HepG2 (cell line): Measurements from ENCODE around the gene MLLT10. TPM values are rescaled to one million over a fixed set of nuclear protein-coding genes. Genes with fewer than 3 reads are reported as not detected.

Experiments used
- ATAC-seq: fragments of 200-7000 bp; cut with Tn5 transposase; 3 replicates; pipeline ENCODE4 v1.9.1; 2020; ENCODE audit warnings: mild to moderate bottlenecking, moderate library complexity
- BruUV-seq: library from RNA; stranded (reverse); fragments of 400-500 nt; replicated peaks from 2 replicates; lab custom pipeline; 2021; lab: Mats Ljungman, UMichigan
- CTCF ChIA-PET: fragments of 300-600 bp; formaldehyde crosslinking; extraction: SDS; loops from one replicate; lab custom pipeline; 2021; ENCODE audit warnings: low total read pairs, inconsistent platforms, low intra/inter-chr PET ratio; lab: Yijun Ruan, JAX
- POLR2A ChIA-PET: fragments of 350-600 bp; sonication (Branson Sonifier 250); formaldehyde crosslinking; loops from one replicate; lab custom pipeline; 2020; ENCODE audit warnings: antibody characterized with exemption, inconsistent platforms; lab: Yijun Ruan, JAX
- DNase-seq: peaks from one replicate; pipeline ENCODE4 v3.0.0-alpha.2; 2015; ENCODE audit warnings: low spot score
- FAIRE-seq: peaks from 3 replicates; lab custom pipeline; 2011; peaks lifted over from hg19 to GRCh38; lab: Jason Lieb, UNC
- H2AFZ ChIP-seq: one replicate; pipeline ENCODE4 v1.6.1; 2011; ENCODE audit warnings: low read length, inconsistent platforms
- H3K27ac ChIP-seq: fragments of 300-600 bp; 3 replicates; pipeline ENCODE4 v1.8.0; 2011; ENCODE audit warnings: mixed run types, mild to moderate bottlenecking, mixed read lengths, low read length, inconsistent platforms; ENCODE audit not compliant: insufficient read depth; ENCODE audit errors: extremely low read length
- H3K27me3 ChIP-seq, 2 experiments: fragments of 200-600 bp in 1 of 2; 2 replicates in 1 of 2; 3 replicates in 1 of 2; pipeline versions ENCODE4 v1.6.0 to v1.8.0; 2011; ENCODE audit warnings: low read length in 2 of 2, mild to moderate bottlenecking in 2 of 2, moderate library complexity in 2 of 2, inconsistent platforms in 1 of 2; ENCODE audit not compliant: insufficient read depth in 2 of 2, control insufficient read depth in 1 of 2
- H3K36me3 ChIP-seq, 2 experiments: fragments of 200-600 bp in 1 of 2; replicated peaks in 1 of 2; 2 replicates in 1 of 2; 3 replicates in 1 of 2; pipeline versions ENCODE4 v1.5.1 to v1.8.0; 2011; ENCODE audit warnings: low read length in 2 of 2, inconsistent platforms in 1 of 2; ENCODE audit not compliant: insufficient read depth in 2 of 2, control insufficient read depth in 1 of 2
- H3K4me1 ChIP-seq: 2 replicates; pipeline ENCODE4 v1.5.1; 2012; ENCODE audit warnings: low read length, inconsistent platforms; ENCODE audit not compliant: insufficient read depth
- H3K4me2 ChIP-seq: 2 replicates; pipeline ENCODE4 v1.6.0; 2011; ENCODE audit warnings: low read depth, low read length, inconsistent platforms
- H3K4me3 ChIP-seq, 3 experiments: fragments of 200-600 bp in 1 of 3; sonication (generic), shearing (Covaris generic) in 1 of 3; replicated peaks in 1 of 3; 2 replicates each; pipeline ENCODE4 v1.5.1; 2011 to 2016; ENCODE audit warnings: low read length in 3 of 3, inconsistent platforms in 2 of 3, low read depth in 2 of 3, mild to moderate bottlenecking in 2 of 3, control low read depth in 1 of 3, mixed read lengths in 1 of 3; ENCODE audit not compliant: insufficient read depth in 1 of 3
- H3K79me2 ChIP-seq: one replicate; pipeline ENCODE4 v1.6.1; 2011; ENCODE audit warnings: low read length, inconsistent platforms; ENCODE audit not compliant: insufficient read depth
- H3K9ac ChIP-seq: 2 replicates; pipeline ENCODE4 v1.6.0; 2011; ENCODE audit warnings: mild to moderate bottlenecking, low read depth, low read length, inconsistent platforms; ENCODE audit not compliant: insufficient read depth
- H3K9me3 ChIP-seq: 2 replicates; pipeline ENCODE4 v1.5.1; 2012; ENCODE audit warnings: mild to moderate bottlenecking, low read length
- H4K20me1 ChIP-seq: 2 replicates; pipeline ENCODE4 v1.6.0; 2011; ENCODE audit warnings: inconsistent platforms, mild to moderate bottlenecking, low read length, moderate library complexity; ENCODE audit not compliant: insufficient read depth
- ARNT2 ChIP-seq: sonication (generic); formaldehyde crosslinking; IDR thresholded peaks from 2 replicates; pipeline ENCODE4 v1.8.0; 2022; ENCODE audit warnings: mild to moderate bottlenecking, low read depth, missing genetic modification reagents, moderate library complexity
- CENPBD1 ChIP-seq: sonication (generic); formaldehyde crosslinking; IDR thresholded peaks from 2 replicates; pipeline ENCODE4 v1.8.0; 2022; ENCODE audit warnings: missing genetic modification reagents, low read depth, mild to moderate bottlenecking, borderline replicate concordance
- DZIP1 ChIP-seq: sonication (generic); formaldehyde crosslinking; IDR thresholded peaks from 2 replicates; pipeline ENCODE4 v1.5.0; 2020; ENCODE audit warnings: mild to moderate bottlenecking, missing genetic modification reagents
- ELF4 ChIP-seq: sonication (generic); formaldehyde crosslinking; IDR thresholded peaks from 2 replicates; pipeline ENCODE4 v1.5.0; 2020; ENCODE audit warnings: missing genetic modification reagents, mild to moderate bottlenecking, moderate library complexity, borderline replicate concordance
- GABPB1 ChIP-seq: IDR thresholded peaks from 2 replicates; pipeline ENCODE4 v1.6.1; 2016; ENCODE audit warnings: mild to moderate bottlenecking, missing genetic modification reagents, moderate library complexity, missing compliant biosample characterization
- GPN1 ChIP-seq: sonication (generic); formaldehyde crosslinking; IDR thresholded peaks from 2 replicates; pipeline ENCODE4 v1.5.1; 2020; ENCODE audit warnings: missing genetic modification reagents, borderline replicate concordance
- HMGXB4 ChIP-seq, 2 experiments: sonication (generic) in 1 of 2; formaldehyde crosslinking in 1 of 2; IDR thresholded peaks; 2 replicates each; pipeline versions ENCODE4 v1.4.0 to v1.6.1; 2018 to 2020; ENCODE audit warnings: missing genetic modification reagents in 2 of 2, borderline replicate concordance in 1 of 2, low read depth in 1 of 2, mild to moderate bottlenecking in 1 of 2, missing biosample characterization in 1 of 2
- HNRNPLL ChIP-seq: fragments of 200-400 bp; formaldehyde crosslinking; IDR thresholded peaks from 2 replicates; pipeline ENCODE4 v1.6.1; 2017; ENCODE audit warnings: mild to moderate bottlenecking, low read depth, low read length; ENCODE audit not compliant: poor library complexity, severe bottlenecking
- ONECUT2 ChIP-seq: sonication (generic); formaldehyde crosslinking; IDR thresholded peaks from 2 replicates; pipeline ENCODE4 v1.4.0; 2020; ENCODE audit warnings: missing genetic modification reagents
- SAP130 ChIP-seq: IDR thresholded peaks from 2 replicates; pipeline ENCODE4 v1.6.1; 2016; ENCODE audit warnings: low read depth
- SMYD3 ChIP-seq: sonication (generic); formaldehyde crosslinking; IDR thresholded peaks from 2 replicates; pipeline ENCODE4 v1.8.1; 2023; ENCODE audit warnings: mild to moderate bottlenecking, missing genetic modification reagents
- SNAI1 ChIP-seq: sonication (generic); formaldehyde crosslinking; IDR thresholded peaks from 2 replicates; pipeline ENCODE4 v1.5.0; 2020; ENCODE audit warnings: mild to moderate bottlenecking, missing genetic modification reagents, borderline replicate concordance
- TARDBP ChIP-seq: sonication (generic); formaldehyde crosslinking; IDR thresholded peaks from 2 replicates; pipeline ENCODE4 v1.8.0; 2022; ENCODE audit warnings: mild to moderate bottlenecking, missing genetic modification reagents
- ZMYM4 ChIP-seq: sonication (generic); formaldehyde crosslinking; IDR thresholded peaks from 2 replicates; pipeline ENCODE4 v1.8.1; 2023; ENCODE audit warnings: mild to moderate bottlenecking, missing genetic modification reagents
- ZNF274 ChIP-seq: sonication (generic); formaldehyde crosslinking; IDR thresholded peaks from 2 replicates; pipeline ENCODE4 v1.5.1; 2020; ENCODE audit warnings: mild to moderate bottlenecking, missing genetic modification reagents
- ZNF331 ChIP-seq: sonication (generic); formaldehyde crosslinking; IDR thresholded peaks from 2 replicates; pipeline ENCODE4 v1.4.0; 2020; ENCODE audit warnings: missing genetic modification reagents
- ZNF34 ChIP-seq: sonication (generic); formaldehyde crosslinking; IDR thresholded peaks from 2 replicates; pipeline ENCODE4 v1.4.0; 2020; ENCODE audit warnings: mild to moderate bottlenecking, missing genetic modification reagents, borderline replicate concordance
- ZNF382 ChIP-seq: sonication (generic); formaldehyde crosslinking; IDR thresholded peaks from 2 replicates; pipeline ENCODE4 v1.5.0; 2020; ENCODE audit warnings: missing genetic modification reagents, mild to moderate bottlenecking, borderline replicate concordance
- ZNF451 ChIP-seq: sonication (generic); formaldehyde crosslinking; IDR thresholded peaks from 2 replicates; pipeline ENCODE4 v1.5.0; 2020; ENCODE audit warnings: mild to moderate bottlenecking, missing genetic modification reagents
- ZNF556 ChIP-seq: sonication (generic); formaldehyde crosslinking; IDR thresholded peaks from 2 replicates; pipeline ENCODE4 v1.4.0; 2020; ENCODE audit warnings: mild to moderate bottlenecking, missing genetic modification reagents, borderline replicate concordance
- WGBS: methylation state at CpG from one replicate; pipeline ENCODE4 v1.1.6; 2017; ENCODE audit warnings: low lambda C conversion rate; 5-methylcytosine and 5-hydroxymethylcytosine counted together
- in situ Hi-C: cut with HindIII; loops from 2 replicates; pipeline ENCODE4 v1.10.0; 2017; ENCODE audit warnings: low pct_unique_long_range_greater_than_20kb; ENCODE audit not compliant: extremely low pct_ligation_motif_present
- intact Hi-C: fragments of 100-400 bp; cut with micrococcal nuclease; formaldehyde crosslinking; loops from one replicate; pipeline ENCODE4 v1.10.0; 2022; ENCODE audit not compliant: unreplicated experiment
- polyA plus RNA-seq, 8 experiments: library from polyadenylated mRNA; depleted of rRNA in 3 of 8; stranded (reverse) in 7 of 8; unstranded in 1 of 8; fragments of >200 nt; fragmentation: Illumina TruSeq in 4 of 8; extraction: Trizol in 4 of 8; gene quantifications; 2 replicates each; pipeline versions ENCODE4 v1.2.1 to v1.2.3, GENCODE V29; 2011 to 2016; ENCODE audit warnings: low read depth in 4 of 8, missing spikeins in 1 of 8, mixed read lengths in 1 of 8; ENCODE audit not compliant: insufficient read depth in 1 of 8
- total RNA-seq, 5 experiments: library from RNA; depleted of rRNA; stranded (reverse); fragments of >200 nt; fragmentation: Illumina TruSeq; extraction: Trizol; gene quantifications; 2 replicates each; pipeline ENCODE4 v1.2.3, GENCODE V29; 2016; ENCODE audit warnings: low read depth in 1 of 5

The MLLT10 gene
- total and polyA plus RNA-seq, 2 of the 13 experiments (the other 11 are each of a cell fraction or from before 2014, with no cell fraction given) = 51.3 to 84.1 TPM

- Histone ChIP-seq H3K4me3 (peak overlapping the region; percentile 73 to 84 (median 81)), H3K79me2 (peaks cover 65% of the 10 kb centered on the region), H2AFZ (no peak overlapping the region), H3K27ac (peak overlapping the region; percentile 65), H4K20me1 (peaks cover 13% of the 10 kb centered on the region; the same call in 1 of the 2 replicates), H3K9me3 (no peaks in the 10 kb centered on the region), H3K4me1 (peaks cover 28% of the 10 kb centered on the region), H3K4me2 (peak overlapping the region; percentile 84), H3K27me3 (no peaks in the 10 kb centered on the region; a peak in 1 of 5 replicates), H3K9ac (peak overlapping the region; percentile 71), H3K36me3 (peaks cover 7 to 27% of the 10 kb centered on the region in 2 experiments)
- ChIA-PET POLR2A (interaction anchor here (3.8 to 4.0 kb wide), 2 partner anchors 9 to 39 kb away, joined by 20 to 25 read pairs; partner anchors contain the start of gene SKIDA1), CTCF (interaction anchor here (0.7 kb wide), 1 partner anchor 39 kb away, joined by 3 read pairs; no protein-coding TSS in a partner anchor)
- no peak for FAIRE-seq
- intact Hi-C loops (no loop called here), in situ Hi-C loops (no loop called here)
- ATAC-seq = no peak
- TSS peak; percentile 53 for BruUV-seq
- DNase-seq = no peak
- WGBS = 38% methylated on average over 9 of the region's 9 CpGs
- TF ChIP-seq DZIP1 = no peak
- no peak for TF ChIP-seq ARNT2
- TF ChIP-seq SMYD3 (CRISPR knock-in tag) = 0 out of 2 replicates have a peak, but pooled peaks have one; percentile 27
- TF ChIP-seq GABPB1 (CRISPR knock-in tag) = no peak
- 0 out of 2 replicates have a peak, but pooled peaks have one; percentile 22 for TF ChIP-seq ZNF556 (CRISPR knock-in tag)
- TF ChIP-seq ELF4 = no peak
- TF ChIP-seq ZNF274 = no peak
- 0 out of 2 replicates have a peak, but pooled peaks have one; percentile 14 for TF ChIP-seq ZNF34
- 0 out of 2 replicates have a peak, but pooled peaks have one; percentile 40 for TF ChIP-seq ZMYM4
- TF ChIP-seq TARDBP (CRISPR knock-in tag) = 0 out of 2 replicates have a peak, but pooled peaks have one; percentile 33
- TF ChIP-seq SAP130 (CRISPR knock-in tag) = no peak
- no peak for TF ChIP-seq SNAI1 (CRISPR knock-in tag)
- TF ChIP-seq ZNF331 (CRISPR knock-in tag) = no peak
- no peak for TF ChIP-seq ZNF451 (CRISPR knock-in tag)
- no peak for TF ChIP-seq GPN1
- TF ChIP-seq HMGXB4 (CRISPR knock-in tag; IDR thresholded peaks at IDR 0.05; ENCODE audit: borderline replicate concordance in 1 of 2, low read depth in 1 of 2) = peak in 1 of 2 experiments; percentile 3; a peak in 1 of 4 replicates
- 0 out of 2 replicates have a peak, but pooled peaks have one; percentile 57 for TF ChIP-seq CENPBD1 (CRISPR knock-in tag)
- no peak for TF ChIP-seq ZNF382 (CRISPR knock-in tag)
- no peak for TF ChIP-seq ONECUT2 (CRISPR knock-in tag)
- peak; percentile 2 for TF ChIP-seq HNRNPLL
These were observed 1.5 kb downstream of the MLLT10 start for GRCh38 chr10:21535494-21535965.
